Esophagus muscularis mucosa (tissue), 4 donors: ENCODE measurements around the gene SH2D7.

Source experiments
- EP300 ChIP-seq: sonication (generic); formaldehyde crosslinking; IDR thresholded peaks from one replicate; pipeline ENCODE4 v1.6.1; 2017; ENCODE audit warnings: antibody characterized with exemption
- POLR2A ChIP-seq: fragments of 450-650 bp; IDR thresholded peaks from one replicate; pipeline ENCODE4 v1.6.1; 2017; ENCODE audit warnings: antibody characterized with exemption, moderate library complexity, mild to moderate bottlenecking, low read depth
- POLR2AphosphoS5 ChIP-seq, 2 donors: sonication (generic); formaldehyde crosslinking; IDR thresholded peaks; one replicate each; pipeline ENCODE4 v1.6.1; 2017; ENCODE audit warnings: antibody characterized with exemption in 2 of 2
- TF ChIP-seq, protein P1 (sequence below), 3 experiments: fragments of 200-600 bp in 2 of 3; fragments of 450-650 bp in 1 of 3; sonication (generic) in 2 of 3; IDR thresholded peaks; one replicate each; pipeline ENCODE4 v1.5.1; 2017 to 2019; ENCODE audit warnings: antibody characterized with exemption in 3 of 3, mild to moderate bottlenecking in 2 of 3, moderate library complexity in 1 of 3

DNA sequence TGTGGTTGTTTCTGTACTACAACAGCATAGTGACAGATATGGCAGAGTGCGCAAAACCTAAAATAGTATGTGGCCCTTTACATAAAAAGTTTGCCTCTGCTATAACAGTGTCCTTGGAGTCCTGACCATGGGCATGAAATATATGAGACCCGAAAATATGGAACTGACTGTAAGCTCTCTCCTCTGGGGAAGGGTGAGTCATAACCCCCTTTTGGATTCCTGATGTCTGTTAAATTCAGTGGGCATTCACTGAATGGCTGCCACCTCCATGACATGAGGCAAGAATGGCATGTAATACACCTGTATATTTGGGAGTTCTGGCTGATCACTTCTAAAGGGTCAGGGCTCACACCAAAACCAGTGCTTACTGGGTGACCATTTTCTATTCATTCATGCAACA lies 21.0 kb upstream of the SH2D7 start:
- TF ChIP-seq POLR2A (no peak), EP300 (no peak), POLR2AphosphoS5 (IDR thresholded peaks at IDR 0.05) (no peak)
- TF ChIP-seq, protein P1, sequence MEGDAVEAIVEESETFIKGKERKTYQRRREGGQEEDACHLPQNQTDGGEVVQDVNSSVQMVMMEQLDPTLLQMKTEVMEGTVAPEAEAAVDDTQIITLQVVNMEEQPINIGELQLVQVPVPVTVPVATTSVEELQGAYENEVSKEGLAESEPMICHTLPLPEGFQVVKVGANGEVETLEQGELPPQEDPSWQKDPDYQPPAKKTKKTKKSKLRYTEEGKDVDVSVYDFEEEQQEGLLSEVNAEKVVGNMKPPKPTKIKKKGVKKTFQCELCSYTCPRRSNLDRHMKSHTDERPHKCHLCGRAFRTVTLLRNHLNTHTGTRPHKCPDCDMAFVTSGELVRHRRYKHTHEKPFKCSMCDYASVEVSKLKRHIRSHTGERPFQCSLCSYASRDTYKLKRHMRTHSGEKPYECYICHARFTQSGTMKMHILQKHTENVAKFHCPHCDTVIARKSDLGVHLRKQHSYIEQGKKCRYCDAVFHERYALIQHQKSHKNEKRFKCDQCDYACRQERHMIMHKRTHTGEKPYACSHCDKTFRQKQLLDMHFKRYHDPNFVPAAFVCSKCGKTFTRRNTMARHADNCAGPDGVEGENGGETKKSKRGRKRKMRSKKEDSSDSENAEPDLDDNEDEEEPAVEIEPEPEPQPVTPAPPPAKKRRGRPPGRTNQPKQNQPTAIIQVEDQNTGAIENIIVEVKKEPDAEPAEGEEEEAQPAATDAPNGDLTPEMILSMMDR (IDR thresholded peaks at IDR 0.05): no peak
